ENCODE data around the gene LGI4. TPM values are rescaled to one million over a fixed set of nuclear protein-coding genes. Genes with fewer than 3 reads are reported as not detected.

Gene LGI4
- total RNA-seq, 4 donors from 2014 or later: 5.1 to 44.4 (median 19.7) TPM

- Histone ChIP-seq H3K27ac (no peak overlapping the region), H3K4me3 (no peak overlapping the region), H3K36me3 (no peaks in the 10 kb centered on the region), H3K27me3 (peaks cover 0 to 2% of the 10 kb centered on the region in 2 donors), H3K9me3 (no peaks in the 10 kb centered on the region), H3K4me1 (no peaks in the 10 kb centered on the region)
- TF ChIP-seq, protein P1, sequence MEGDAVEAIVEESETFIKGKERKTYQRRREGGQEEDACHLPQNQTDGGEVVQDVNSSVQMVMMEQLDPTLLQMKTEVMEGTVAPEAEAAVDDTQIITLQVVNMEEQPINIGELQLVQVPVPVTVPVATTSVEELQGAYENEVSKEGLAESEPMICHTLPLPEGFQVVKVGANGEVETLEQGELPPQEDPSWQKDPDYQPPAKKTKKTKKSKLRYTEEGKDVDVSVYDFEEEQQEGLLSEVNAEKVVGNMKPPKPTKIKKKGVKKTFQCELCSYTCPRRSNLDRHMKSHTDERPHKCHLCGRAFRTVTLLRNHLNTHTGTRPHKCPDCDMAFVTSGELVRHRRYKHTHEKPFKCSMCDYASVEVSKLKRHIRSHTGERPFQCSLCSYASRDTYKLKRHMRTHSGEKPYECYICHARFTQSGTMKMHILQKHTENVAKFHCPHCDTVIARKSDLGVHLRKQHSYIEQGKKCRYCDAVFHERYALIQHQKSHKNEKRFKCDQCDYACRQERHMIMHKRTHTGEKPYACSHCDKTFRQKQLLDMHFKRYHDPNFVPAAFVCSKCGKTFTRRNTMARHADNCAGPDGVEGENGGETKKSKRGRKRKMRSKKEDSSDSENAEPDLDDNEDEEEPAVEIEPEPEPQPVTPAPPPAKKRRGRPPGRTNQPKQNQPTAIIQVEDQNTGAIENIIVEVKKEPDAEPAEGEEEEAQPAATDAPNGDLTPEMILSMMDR (IDR thresholded peaks at IDR 0.05): no peak
- no peak for TF ChIP-seq POLR2A (IDR thresholded peaks at IDR 0.05)
- DNase-seq: no peak
- intact Hi-C loops (cut with DNase I; ENCODE audit: low total_unique reads): no loop called here
Observed at GRCh38 chr19:35095667-35096368, 39.0 kb downstream of the LGI4 start.

DNA sequence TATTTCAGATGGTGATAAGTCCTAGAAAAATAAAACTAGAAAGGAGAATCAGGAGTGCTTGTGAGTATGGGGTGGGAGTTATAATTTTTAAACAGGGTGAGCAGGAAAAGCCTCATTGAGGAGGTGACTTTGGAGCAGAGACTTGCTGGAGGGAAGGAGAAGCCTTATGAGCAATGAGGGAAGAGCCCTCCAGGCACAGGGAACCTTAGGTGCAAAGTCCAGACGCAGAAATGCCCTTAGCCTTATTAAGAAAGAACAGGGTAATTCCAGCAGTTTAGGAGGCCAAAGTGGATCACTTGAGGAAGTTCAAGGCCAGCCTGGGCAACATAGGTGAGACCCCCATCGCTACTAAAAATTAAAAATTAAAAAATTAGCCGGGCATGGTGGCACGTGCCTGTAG, 40.2 kb downstream of the LGI4 start:
- intact Hi-C loops (cut with DNase I; ENCODE audit: low total_unique reads): no loop called here
- Histone ChIP-seq H3K9me3 (no peaks in the 10 kb centered on the region), H3K27ac (no peak overlapping the region), H3K36me3 (no peaks in the 10 kb centered on the region), H3K27me3 (peaks cover 0 to 5% of the 10 kb centered on the region in 2 donors), H3K4me1 (no peaks in the 10 kb centered on the region), H3K4me3 (no peak overlapping the region)
- DNase-seq: no peak
- TF ChIP-seq, protein P1 (IDR thresholded peaks at IDR 0.05): no peak
- TF ChIP-seq POLR2A (IDR thresholded peaks at IDR 0.05): no peak

DNA sequence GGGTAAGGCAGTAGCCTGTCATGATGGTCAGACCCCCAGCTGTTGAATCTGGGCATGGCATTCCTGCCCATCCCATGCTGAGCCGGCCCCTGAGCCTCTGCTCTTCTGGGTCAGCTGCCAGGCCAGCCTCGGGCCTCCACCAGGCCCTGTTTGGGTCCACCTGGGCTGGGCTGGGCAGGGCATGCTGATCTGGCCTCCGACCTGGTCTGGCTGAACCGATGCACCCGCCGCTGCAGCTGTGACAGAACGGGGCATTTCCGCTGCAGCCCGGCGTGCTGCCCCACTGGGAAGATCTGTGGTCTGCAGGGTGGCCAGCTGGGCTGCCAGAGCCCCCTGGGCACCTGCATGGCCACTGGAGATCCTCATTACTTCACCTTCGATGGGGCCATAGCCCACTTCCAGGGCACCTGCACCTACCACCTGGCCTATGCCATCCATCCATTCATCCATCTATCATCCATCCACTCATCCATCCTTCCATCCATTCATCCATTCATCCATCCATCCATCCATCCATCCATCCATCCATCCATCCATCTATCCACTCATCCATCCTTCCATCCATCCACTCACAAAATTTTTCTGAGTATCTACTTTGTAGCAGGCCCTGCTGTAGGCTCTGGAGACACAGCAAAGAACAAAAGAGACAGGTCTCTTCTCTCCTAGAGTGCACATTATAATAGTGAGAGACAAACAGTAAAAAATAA, 40.8 kb downstream of the LGI4 start:
- H3K27me3 ChIP-seq: peaks cover 0 to 5% of the 10 kb centered on the region in 2 donors
- no peaks in the 10 kb centered on the region for H3K36me3 ChIP-seq
- intact Hi-C loops (cut with DNase I; ENCODE audit: low total_unique reads): no loop called here
- H3K4me3 ChIP-seq: no peak overlapping the region
- DNase-seq: no peak
- H3K9me3 ChIP-seq: no peaks in the 10 kb centered on the region
- no peak for TF ChIP-seq POLR2A (IDR thresholded peaks at IDR 0.05)
- TF ChIP-seq, protein P1 (IDR thresholded peaks at IDR 0.05): no peak
- H3K27ac ChIP-seq: no peak overlapping the region
- H3K4me1 ChIP-seq: no peaks in the 10 kb centered on the region

- Histone ChIP-seq H3K4me3 (no peak overlapping the region), H3K4me1 (no peaks in the 10 kb centered on the region), H3K27me3 (peaks cover 0 to 5% of the 10 kb centered on the region in 2 donors), H3K27ac (no peak overlapping the region), H3K36me3 (no peaks in the 10 kb centered on the region), H3K9me3 (no peaks in the 10 kb centered on the region)
- intact Hi-C loops (cut with DNase I; ENCODE audit: low total_unique reads): no loop called here
- TF ChIP-seq, protein P1 (IDR thresholded peaks at IDR 0.05): no peak
- TF ChIP-seq POLR2A (IDR thresholded peaks at IDR 0.05): no peak
- DNase-seq: no peak
Observed at GRCh38 chr19:35093430-35093829, 41.4 kb downstream of the LGI4 start.

- intact Hi-C loops (cut with DNase I; ENCODE audit: low total_unique reads): no loop called here
- H3K27me3 ChIP-seq: peaks cover 0 to 5% of the 10 kb centered on the region in 2 donors
- TF ChIP-seq, protein P1 (IDR thresholded peaks at IDR 0.05): peak; percentile 43 to 59 (median 53)
- no peak for TF ChIP-seq POLR2A (IDR thresholded peaks at IDR 0.05)
- H3K4me3 ChIP-seq: no peak overlapping the region
- no peaks in the 10 kb centered on the region for H3K9me3 ChIP-seq
- no peak overlapping the region for H3K27ac ChIP-seq
- no peaks in the 10 kb centered on the region for H3K4me1 ChIP-seq
- no peaks in the 10 kb centered on the region for H3K36me3 ChIP-seq
- peak; percentile 29 to 53 for DNase-seq
Observed at GRCh38 chr19:35090506-35091214, 44.2 kb downstream of the LGI4 start.
